NCI-H2227 (cell line): ENCODE data around the gene PRDM2.
A peak's percentile ranks its signal among the peaks of the same experiment; 100 is the strongest.
"Not testable (repeated sequence)": the region's sequence is repeated elsewhere in the genome, so short reads cannot be mapped to it uniquely, and the experiment has no call there.

Source experiments
- DNase-seq: peaks from one replicate; lab custom pipeline; 2025; ENCODE audit not compliant: unreplicated experiment; lab: John Stamatoyannopoulos, UW

Gene PRDM2

GRCh38 chr1:13699936-13700520, at the start of gene PRDM2:
Gene PRDM2 (plus strand): TSS chr1:13700188. CDS start chr1:13715606, 15,418 bp downstream.
- peak; percentile 77 for DNase-seq

GRCh38 chr1:13651279-13651678, 48.7 kb upstream of the PRDM2 start:
- no peak for DNase-seq

- DNase-seq, result no peak
Measured at GRCh38 chr1:13652238-13652637, 47.8 kb upstream of the PRDM2 start.

GRCh38 chr1:13661539-13661938, 38.4 kb upstream of the PRDM2 start:
- DNase-seq, result no peak

- no peak for DNase-seq
Measured at GRCh38 chr1:13662493-13662892, 37.5 kb upstream of the PRDM2 start.

- no peak for DNase-seq
Measured at GRCh38 chr1:13663969-13664368, 36.0 kb upstream of the PRDM2 start.

GRCh38 chr1:13664451-13664850, 35.5 kb upstream of the PRDM2 start:
- no peak for DNase-seq

- no peak for DNase-seq
Measured at GRCh38 chr1:13666317-13666716, 33.7 kb upstream of the PRDM2 start.

GRCh38 chr1:13667691-13668090, 32.3 kb upstream of the PRDM2 start:
- no peak for DNase-seq

GRCh38 chr1:13674377-13674776, 25.6 kb upstream of the PRDM2 start:
- DNase-seq, result no peak

GRCh38 chr1:13675151-13675651, 24.8 kb upstream of the PRDM2 start:
- DNase-seq, result no peak

- DNase-seq, result no peak
Measured at GRCh38 chr1:13677896-13678295, 22.1 kb upstream of the PRDM2 start.

GRCh38 chr1:13679651-13680050, 20.3 kb upstream of the PRDM2 start:
- DNase-seq, result no peak

- not testable (repeated sequence) for DNase-seq
Measured at GRCh38 chr1:13680609-13681008, 19.4 kb upstream of the PRDM2 start.

- DNase-seq, result no peak
Measured at GRCh38 chr1:13681921-13682320, 18.1 kb upstream of the PRDM2 start.

GRCh38 chr1:13682444-13682843, 17.5 kb upstream of the PRDM2 start:
- no peak for DNase-seq

- DNase-seq, result no peak
Measured at GRCh38 chr1:13683206-13683605, 16.8 kb upstream of the PRDM2 start.

GRCh38 chr1:13687151-13687715, 12.8 kb upstream of the PRDM2 start:
- no peak for DNase-seq

- not testable (repeated sequence) for DNase-seq
Measured at GRCh38 chr1:13693094-13693493, 6.9 kb upstream of the PRDM2 start.

GRCh38 chr1:13694886-13695684, 4.9 kb upstream of the PRDM2 start:
- no peak for DNase-seq

GRCh38 chr1:13697738-13698137, 2.2 kb upstream of the PRDM2 start:
- no peak for DNase-seq

- DNase-seq, result peak; percentile 22
Measured at GRCh38 chr1:13699510-13699909, 478 bp upstream of the PRDM2 start.
